SU-DHL-6 (cell line): ENCODE data around the gene DIP2C.
"Not testable (repeated sequence)": the region's sequence is repeated elsewhere in the genome, so short reads cannot be mapped to it uniquely, and the experiment has no call there.

Experiments used
- H2AFZ ChIP-seq: fragments of 200-600 bp; sonication (generic); 2 replicates; pipeline ENCODE4 v1.6.1; 2014; ENCODE audit warnings: low read depth, mild to moderate bottlenecking, moderate library complexity, mixed read lengths, antibody characterized with exemption, low read length; ENCODE audit not compliant: severe bottlenecking
- H3F3A ChIP-seq: fragments of 200-600 bp; shearing (Covaris generic); 2 replicates; pipeline ENCODE4 v1.6.0; 2016; ENCODE audit warnings: antibody characterized with exemption, mild to moderate bottlenecking; ENCODE audit not compliant: insufficient read depth
- H3K27ac ChIP-seq: fragments of 200-600 bp; sonication (generic); 2 replicates; pipeline ENCODE4 v1.5.1; 2016; ENCODE audit warnings: low read depth, mild to moderate bottlenecking, low read length, moderate library complexity, mixed read lengths
- H3K27me3 ChIP-seq: fragments of 200-600 bp; sonication (generic), shearing (Covaris generic); 2 replicates; pipeline ENCODE4 v1.6.0; 2014; ENCODE audit warnings: mild to moderate bottlenecking, low read length
- H3K36me3 ChIP-seq: fragments of 200-600 bp; sonication (generic); 2 replicates; pipeline ENCODE4 v1.6.1; 2014; ENCODE audit warnings: mild to moderate bottlenecking, low read length, mixed read lengths
- H3K4me2 ChIP-seq: fragments of 300-600, 200-600 bp; shearing (Covaris generic), sonication (generic); 2 replicates; pipeline ENCODE4 v1.6.0; 2014; ENCODE audit warnings: low read length, low read depth, mild to moderate bottlenecking; ENCODE audit not compliant: poor library complexity, severe bottlenecking
- H3K4me3 ChIP-seq: fragments of 200-600 bp; sonication (generic); 2 replicates; pipeline ENCODE4 v1.5.1; 2014; ENCODE audit warnings: antibody characterized with exemption, low read length, mild to moderate bottlenecking, mixed read lengths; ENCODE audit not compliant: insufficient read depth, poor library complexity, severe bottlenecking
- H3K79me2 ChIP-seq: fragments of 200-600 bp; sonication (generic); 2 replicates; pipeline ENCODE4 v1.6.1; 2014; ENCODE audit warnings: mild to moderate bottlenecking, low read length, moderate library complexity; ENCODE audit not compliant: insufficient read depth
- H3K9ac ChIP-seq: fragments of 200-600 bp; sonication (generic); 2 replicates; pipeline ENCODE4 v1.7.0; 2014; ENCODE audit warnings: mild to moderate bottlenecking, low read length
- H3K9me2 ChIP-seq: fragments of 200-600 bp; sonication (generic); replicated peaks from 2 replicates; pipeline ENCODE4 v1.6.1; 2014; ENCODE audit warnings: low read length; ENCODE audit not compliant: insufficient read depth
- H3K9me3 ChIP-seq: fragments of 200-600 bp; sonication (generic); 2 replicates; pipeline ENCODE4 v1.6.1; 2014; ENCODE audit warnings: low read length, mixed read lengths; ENCODE audit not compliant: insufficient read depth
- H4K20me1 ChIP-seq: fragments of 200-600 bp; sonication (generic); 2 replicates; pipeline ENCODE4 v1.6.1; 2014; ENCODE audit warnings: low read depth, mild to moderate bottlenecking, antibody characterized with exemption, low read length, moderate library complexity, mixed read lengths
- EZH2phosphoT487 ChIP-seq: fragments of 200-600 bp; sonication (generic), shearing (Covaris generic); conservative IDR thresholded peaks from 2 replicates; pipeline ENCODE4 v1.6.1; 2018; ENCODE audit warnings: mild to moderate bottlenecking, antibody characterized with exemption, low read length, moderate library complexity, mixed read lengths
- TF ChIP-seq, protein P1 (sequence below): fragments of 200-600 bp; sonication (generic); IDR thresholded peaks from one replicate; pipeline ENCODE4 v1.5.1; 2017; ENCODE audit warnings: antibody characterized with exemption, mild to moderate bottlenecking, low read length, moderate library complexity; ENCODE audit not compliant: insufficient read depth, poor library complexity, severe bottlenecking

DIP2C gene

DNA sequence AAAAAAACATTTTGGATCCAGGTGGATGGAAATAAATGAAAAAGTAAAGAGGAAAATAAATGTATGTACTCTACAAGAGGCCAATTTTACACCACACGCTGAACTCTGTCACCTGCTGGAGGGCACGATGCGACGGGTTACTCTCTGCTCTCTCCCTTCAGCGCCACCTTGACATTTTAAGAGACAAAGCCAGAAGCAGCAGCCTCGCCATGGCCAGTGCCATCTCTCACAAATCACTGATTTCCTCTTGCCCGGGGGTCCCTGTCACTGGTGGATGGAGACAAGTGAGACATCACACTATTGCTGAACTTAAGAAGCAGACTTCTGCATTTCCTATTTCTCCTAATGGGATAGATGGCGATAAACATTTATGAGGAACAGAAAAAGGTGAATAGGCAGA, 364.2 kb downstream of the DIP2C start:
- Histone ChIP-seq H3K9ac (no peak overlapping the region), H3K9me3 (no peaks in the 10 kb centered on the region), H3F3A (peaks cover 19% of the 10 kb centered on the region), H2AFZ (no peak overlapping the region), H3K79me2 (no peaks in the 10 kb centered on the region), H3K9me2 (no peaks in the 10 kb centered on the region), H3K4me3 (no peak overlapping the region), H3K27me3 (no peaks in the 10 kb centered on the region), H3K27ac (no peak overlapping the region), H3K36me3 (peaks cover 6% of the 10 kb centered on the region), H4K20me1 (no peaks in the 10 kb centered on the region), H3K4me2 (peak overlapping the region; percentile 27)
- no peak for TF ChIP-seq EZH2phosphoT487
- TF ChIP-seq, protein P1, sequence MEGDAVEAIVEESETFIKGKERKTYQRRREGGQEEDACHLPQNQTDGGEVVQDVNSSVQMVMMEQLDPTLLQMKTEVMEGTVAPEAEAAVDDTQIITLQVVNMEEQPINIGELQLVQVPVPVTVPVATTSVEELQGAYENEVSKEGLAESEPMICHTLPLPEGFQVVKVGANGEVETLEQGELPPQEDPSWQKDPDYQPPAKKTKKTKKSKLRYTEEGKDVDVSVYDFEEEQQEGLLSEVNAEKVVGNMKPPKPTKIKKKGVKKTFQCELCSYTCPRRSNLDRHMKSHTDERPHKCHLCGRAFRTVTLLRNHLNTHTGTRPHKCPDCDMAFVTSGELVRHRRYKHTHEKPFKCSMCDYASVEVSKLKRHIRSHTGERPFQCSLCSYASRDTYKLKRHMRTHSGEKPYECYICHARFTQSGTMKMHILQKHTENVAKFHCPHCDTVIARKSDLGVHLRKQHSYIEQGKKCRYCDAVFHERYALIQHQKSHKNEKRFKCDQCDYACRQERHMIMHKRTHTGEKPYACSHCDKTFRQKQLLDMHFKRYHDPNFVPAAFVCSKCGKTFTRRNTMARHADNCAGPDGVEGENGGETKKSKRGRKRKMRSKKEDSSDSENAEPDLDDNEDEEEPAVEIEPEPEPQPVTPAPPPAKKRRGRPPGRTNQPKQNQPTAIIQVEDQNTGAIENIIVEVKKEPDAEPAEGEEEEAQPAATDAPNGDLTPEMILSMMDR = peak; percentile 18

DNA sequence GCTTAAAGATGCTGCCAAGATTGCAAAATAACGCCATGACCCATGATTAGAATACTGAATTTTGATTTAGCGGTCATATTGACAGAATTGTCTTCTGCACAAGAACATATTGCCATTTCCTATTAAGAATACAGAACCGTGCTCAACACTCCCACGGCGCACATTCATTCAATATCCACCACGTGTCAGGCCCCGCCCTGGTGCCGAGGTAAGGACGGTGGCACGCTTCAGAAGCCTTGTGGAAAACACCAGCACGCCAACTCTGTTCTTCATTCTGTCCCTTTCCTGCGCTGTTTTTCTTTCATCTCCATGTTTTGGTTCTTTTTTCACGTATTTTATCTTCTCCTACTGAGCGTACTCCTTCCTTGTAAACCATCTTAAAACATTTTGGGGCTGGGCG, 364.9 kb downstream of the DIP2C start:
- H2AFZ ChIP-seq = no peak overlapping the region
- H3K27ac ChIP-seq = no peak overlapping the region
- H4K20me1 ChIP-seq = no peaks in the 10 kb centered on the region
- H3K4me2 ChIP-seq = no peak overlapping the region
- peaks cover 6% of the 10 kb centered on the region for H3K36me3 ChIP-seq
- no peak overlapping the region for H3K9ac ChIP-seq
- H3K9me2 ChIP-seq = no peaks in the 10 kb centered on the region
- TF ChIP-seq, protein P1 = no peak
- TF ChIP-seq EZH2phosphoT487 = no peak
- H3K27me3 ChIP-seq = no peaks in the 10 kb centered on the region
- peaks cover 12% of the 10 kb centered on the region for H3F3A ChIP-seq
- no peaks in the 10 kb centered on the region for H3K79me2 ChIP-seq
- H3K9me3 ChIP-seq = no peaks in the 10 kb centered on the region
- H3K4me3 ChIP-seq = no peak overlapping the region

DNA sequence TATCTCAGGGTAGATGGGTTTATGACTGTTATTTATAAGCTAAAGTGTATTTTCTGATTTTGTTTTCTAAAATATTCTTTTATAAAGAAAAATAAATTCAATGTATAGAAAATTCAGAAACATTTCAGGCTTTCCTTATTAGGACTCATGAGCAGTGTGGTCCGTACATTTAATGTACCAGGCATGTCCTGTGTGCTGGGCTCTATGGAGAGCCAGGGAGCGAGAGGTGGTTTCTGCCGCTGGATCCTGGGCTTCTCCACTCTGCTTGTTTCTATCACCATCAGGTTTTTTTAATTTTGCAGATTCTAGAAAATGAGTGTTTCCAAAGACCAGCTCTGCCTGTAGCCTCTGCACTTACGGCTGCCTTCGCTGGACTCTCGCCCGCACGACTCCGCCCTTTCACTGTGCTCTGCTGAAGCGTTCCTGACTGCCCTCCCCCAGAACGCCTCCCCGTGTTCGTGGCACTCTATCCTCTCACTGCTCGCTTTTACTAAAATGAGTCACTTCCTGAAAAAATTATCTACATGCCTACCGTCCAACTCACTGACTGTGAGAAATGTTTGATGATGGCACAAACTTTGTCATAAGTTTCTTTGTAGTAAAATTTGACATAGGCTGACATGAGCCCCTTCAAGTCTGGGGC, 365.7 kb downstream of the DIP2C start:
- H2AFZ ChIP-seq = no peak overlapping the region
- no peak overlapping the region for H3K4me3 ChIP-seq
- no peak overlapping the region for H3K9ac ChIP-seq

GRCh38 chr10:323046-323445, 366.4 kb downstream of the DIP2C start:
- H3K79me2 ChIP-seq, H3K27me3 ChIP-seq, H3F3A ChIP-seq, H3K27ac ChIP-seq, H4K20me1 ChIP-seq, H3K9me3 ChIP-seq, H2AFZ ChIP-seq, H3K4me3 ChIP-seq, H3K9me2 ChIP-seq, H3K9ac ChIP-seq, H3K36me3 ChIP-seq, H3K4me2 ChIP-seq: not testable (repeated sequence)

More for the DNA sequence above, 365.7 kb downstream of the DIP2C start:
- Histone ChIP-seq H3K27ac (no peak overlapping the region), H3K4me2 (no peak overlapping the region), H3F3A (peaks cover 6% of the 10 kb centered on the region; the same call in 1 of the 2 replicates), H3K9me3 (no peaks in the 10 kb centered on the region), H3K9me2 (no peaks in the 10 kb centered on the region), H3K27me3 (no peaks in the 10 kb centered on the region), H4K20me1 (no peaks in the 10 kb centered on the region), H3K79me2 (no peaks in the 10 kb centered on the region), H3K36me3 (peaks cover 6% of the 10 kb centered on the region)
- TF ChIP-seq, protein P1 = no peak
- no peak for TF ChIP-seq EZH2phosphoT487
